B cell (primary cell): Measurements from ENCODE around the gene SDR39U1. TPM values are rescaled to one million over a fixed set of nuclear protein-coding genes. Genes with fewer than 3 reads are reported as not detected.

ENCODE experiments used
- ATAC-seq: fragments of 200-7000 bp; cut with Tn5 transposase; one replicate; pipeline ENCODE4 v1.10.0; 2021; ENCODE audit warnings: low read depth, mild to moderate bottlenecking, moderate number of reproducible peaks, moderate library complexity
- CTCF ChIA-PET: fragments of 350-600 bp; sonication (Branson Sonifier 250); formaldehyde crosslinking; loops from one replicate; lab custom pipeline; 2021; ENCODE audit warnings: antibody characterized with exemption, inconsistent platforms; lab: Charles Lee
- POLR2A ChIA-PET: fragments of 350-600 bp; sonication (Branson Sonifier 250); formaldehyde crosslinking; loops from one replicate; lab custom pipeline; 2021; ENCODE audit warnings: antibody characterized with exemption; lab: Charles Lee
- DNase-seq: peaks from one replicate; pipeline ENCODE4 v3.0.0; 2013
- H2AFZ ChIP-seq: 2 replicates; pipeline ENCODE4 v1.6.1; 2012; ENCODE audit warnings: mild to moderate bottlenecking, low read depth, low read length; ENCODE audit not compliant: insufficient read depth, poor library complexity, severe bottlenecking
- H3K27ac ChIP-seq, 2 donors: 1 replicate in 1 of 2; 2 replicates in 1 of 2; pipeline ENCODE4 v1.5.1; 2012 to 2013; ENCODE audit warnings: low read length in 2 of 2, mild to moderate bottlenecking in 2 of 2, moderate library complexity in 1 of 2
- H3K27me3 ChIP-seq, 4 experiments: fragments of 200-600 bp in 1 of 4; sonication (generic) in 1 of 4; replicated peaks in 1 of 4; 1 replicate in 2 of 4; 2 replicates in 2 of 4; pipeline versions ENCODE4 v1.6.1 to v1.7.0; 2013 to 2016; ENCODE audit warnings: low read length in 3 of 4, mild to moderate bottlenecking in 2 of 4, mixed read lengths in 1 of 4, moderate library complexity in 1 of 4; ENCODE audit not compliant: insufficient read depth in 4 of 4, control insufficient read depth in 3 of 4; ENCODE audit errors: control extremely low read depth in 1 of 4
- H3K36me3 ChIP-seq, 2 experiments: replicated peaks in 1 of 2; 1 replicate in 1 of 2; 2 replicates in 1 of 2; pipeline versions ENCODE4 v1.6.1 to v1.7.1; 2013; ENCODE audit warnings: low read length in 1 of 2; ENCODE audit not compliant: insufficient read depth in 2 of 2, control insufficient read depth in 1 of 2; ENCODE audit errors: control extremely low read depth in 1 of 2, extremely low read depth in 1 of 2
- H3K4me1 ChIP-seq, 2 donors: fragments of 200-600 bp in 1 of 2; sonication (generic) in 1 of 2; 1 replicate in 1 of 2; 2 replicates in 1 of 2; pipeline versions ENCODE4 v1.5.1 to v1.6.1; 2013 to 2017; ENCODE audit warnings: low read length in 2 of 2; ENCODE audit not compliant: control insufficient read depth in 2 of 2, insufficient read depth in 2 of 2
- H3K4me2 ChIP-seq: replicated peaks from 2 replicates; pipeline ENCODE3; 2012; ENCODE audit warnings: mild to moderate bottlenecking, low read depth, low read length; ENCODE audit not compliant: poor library complexity, severe bottlenecking
- H3K4me3 ChIP-seq, 5 experiments: fragments of 200-600 bp in 1 of 5; sonication (generic) in 1 of 5; 1 replicate in 3 of 5; 2 replicates in 2 of 5; pipeline versions ENCODE4 v1.5.1 to v1.7.0; 2011 to 2016; ENCODE audit warnings: low read length in 4 of 5, mild to moderate bottlenecking in 4 of 5, low read depth in 2 of 5, control low read depth in 1 of 5, moderate library complexity in 1 of 5; ENCODE audit not compliant: insufficient read depth in 1 of 5; ENCODE audit errors: control extremely low read depth in 1 of 5, extremely low read depth in 1 of 5
- H3K79me2 ChIP-seq: fragments of 200-600 bp; sonication (generic); one replicate; pipeline ENCODE4 v1.6.0; 2016; ENCODE audit warnings: low read length; ENCODE audit not compliant: control insufficient read depth, insufficient read depth
- H3K9ac ChIP-seq: fragments of 200-600 bp; sonication (generic); 2 replicates; pipeline ENCODE4 v1.6.1; 2017; ENCODE audit warnings: mild to moderate bottlenecking, low read length, moderate library complexity
- H3K9me3 ChIP-seq, 3 donors: one replicate each; pipeline versions ENCODE4 v1.6.1 to v1.7.1; 2013; ENCODE audit warnings: low read length in 2 of 3; ENCODE audit not compliant: control insufficient read depth in 2 of 3, insufficient read depth in 1 of 3; ENCODE audit errors: control extremely low read depth in 1 of 3
- H4K20me1 ChIP-seq: 2 replicates; pipeline ENCODE4 v1.6.0; 2012; ENCODE audit warnings: mild to moderate bottlenecking, low read length; ENCODE audit not compliant: insufficient read depth, control insufficient read depth, poor library complexity, severe bottlenecking
- H3K27ac Mint-ChIP-seq: one replicate; pipeline ENCODE4 v1.8.0; 2021; ENCODE audit warnings: mixed read lengths
- H3K27me3 Mint-ChIP-seq: one replicate; pipeline ENCODE4 v1.8.0; 2021; ENCODE audit warnings: mixed read lengths
- H3K4me1 Mint-ChIP-seq: one replicate; pipeline ENCODE4 v1.8.0; 2021; ENCODE audit warnings: mixed read lengths
- H3K4me3 Mint-ChIP-seq: one replicate; pipeline ENCODE4 v1.8.0; 2021; ENCODE audit warnings: mixed read lengths
- H3K9me3 Mint-ChIP-seq: one replicate; pipeline ENCODE4 v1.8.0; 2022; ENCODE audit warnings: mixed read lengths; ENCODE audit not compliant: insufficient read depth
- CTCF ChIP-seq: fragments of 200-600 bp; IDR thresholded peaks from one replicate; pipeline ENCODE4 v1.8.0; 2022; ENCODE audit warnings: antibody characterized with exemption, mild to moderate bottlenecking
- EZH2 ChIP-seq: IDR thresholded peaks from 2 replicates; pipeline ENCODE4 v1.6.1; 2012; ENCODE audit warnings: borderline replicate concordance, low read depth, mild to moderate bottlenecking, moderate library complexity, low read length; ENCODE audit not compliant: insufficient read depth, poor library complexity, severe bottlenecking
- WGBS: methylation state at CpG from one replicate; pipeline ENCODE4 v1.1.5; 2013; ENCODE audit warnings: missing lambda C conversion rate; ENCODE audit not compliant: insufficient coverage; 5-methylcytosine and 5-hydroxymethylcytosine counted together
- intact Hi-C: fragments of 100-400 bp; cut with micrococcal nuclease; formaldehyde crosslinking; loops from one replicate; pipeline ENCODE4 v1.10.0; 2022
- polyA plus RNA-seq: library from polyadenylated mRNA; depleted of rRNA; stranded (reverse); fragments of >200 nt; gene quantifications from 2 replicates; pipeline ENCODE4 v1.2.3, GENCODE V29; 2012
- total RNA-seq, 2 donors: library from RNA; stranded (reverse); fragments of 120-200 nt in 1 of 2; gene quantifications; 1 replicate in 1 of 2; 2 replicates in 1 of 2; pipeline versions ENCODE4 v1.2.3 to v1.2.4, GENCODE V29; 2013 to 2022

The SDR39U1 gene
- total and polyA plus RNA-seq, 2 donors (not counting 1 experiment from before 2014, with no cell fraction given), result 126 to 247 TPM

DNA sequence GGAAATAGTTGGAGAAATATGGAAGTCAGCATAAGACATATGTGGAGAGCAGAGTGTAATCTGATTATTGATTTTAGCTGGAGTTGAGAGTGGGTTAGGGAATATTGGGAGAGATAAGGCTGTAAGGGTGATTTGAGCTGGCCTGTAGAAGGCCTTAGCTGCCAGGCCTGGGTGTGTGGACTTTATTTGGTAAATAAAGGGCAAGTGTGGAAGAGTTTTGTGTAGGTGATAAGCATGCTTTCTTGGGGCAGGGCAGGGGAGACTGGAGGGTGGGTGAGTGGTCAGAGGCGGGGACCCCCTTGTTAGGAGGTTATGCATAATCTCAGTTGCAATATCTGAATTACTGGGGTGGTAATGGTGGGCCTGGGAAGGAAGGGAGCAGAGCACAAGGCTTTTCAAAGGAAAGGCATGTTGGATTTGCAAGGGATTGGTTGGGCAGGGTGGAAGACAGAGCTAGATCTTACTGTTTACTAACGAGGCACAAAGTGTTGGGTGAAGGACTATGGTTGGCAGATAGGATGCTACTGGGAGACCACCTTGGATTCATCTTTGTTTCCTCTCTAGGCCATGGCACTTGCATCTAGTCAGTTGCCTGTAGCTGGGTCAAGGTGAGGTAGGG lies 7.3 kb downstream of the SDR39U1 start:
- ATAC-seq (no peak), DNase-seq (no peak)
- Histone ChIP-seq H3K36me3 (peaks cover 0 to 88% of the 10 kb centered on the region in 2 experiments), H3K79me2 (peaks cover 38% of the 10 kb centered on the region), H3K9me3 (no peaks in the 10 kb centered on the region), H3K27me3 (no peaks in the 10 kb centered on the region), H3K27ac (peak overlapping the region in 1 of 2 donors; percentile 14), H2AFZ (no peak overlapping the region), H3K4me1 (peaks cover 34 to 36% of the 10 kb centered on the region in 2 donors), H4K20me1 (peaks cover 79% of the 10 kb centered on the region), H3K4me2 (no peak overlapping the region), H3K4me3 (no peak overlapping the region), H3K9ac (no peak overlapping the region)
- Mint-ChIP-seq H3K4me3 (peak overlapping the region; percentile 6), H3K4me1 (peaks cover 63% of the 10 kb centered on the region), H3K9me3 (no peaks in the 10 kb centered on the region), H3K27me3 (no peaks in the 10 kb centered on the region), H3K27ac (peak overlapping the region; percentile 47)
- WGBS, result 100% methylated on average over 2 of the region's 2 CpGs
- ChIA-PET CTCF (interaction anchor here (0.6 to 17.4 kb wide), 13 partner anchors 11 to 244 kb away, joined by 3 to 650 read pairs (median 6); partner anchors contain the start of genes ADCY4, LTB4R, MDP1 and RIPK3), POLR2A (interaction anchor here (1.0 to 2.8 kb wide), 2 partner anchors 69 to 102 kb away, joined by 12 to 20 read pairs; no protein-coding TSS in a partner anchor)
- TF ChIP-seq CTCF (no peak), EZH2 (no peak)
- intact Hi-C loops, result loop anchor here (10.0 kb wide), 1 partner anchor 1340 kb away; the partner anchor contains the start of genes ACIN1 and C14orf119

DNA sequence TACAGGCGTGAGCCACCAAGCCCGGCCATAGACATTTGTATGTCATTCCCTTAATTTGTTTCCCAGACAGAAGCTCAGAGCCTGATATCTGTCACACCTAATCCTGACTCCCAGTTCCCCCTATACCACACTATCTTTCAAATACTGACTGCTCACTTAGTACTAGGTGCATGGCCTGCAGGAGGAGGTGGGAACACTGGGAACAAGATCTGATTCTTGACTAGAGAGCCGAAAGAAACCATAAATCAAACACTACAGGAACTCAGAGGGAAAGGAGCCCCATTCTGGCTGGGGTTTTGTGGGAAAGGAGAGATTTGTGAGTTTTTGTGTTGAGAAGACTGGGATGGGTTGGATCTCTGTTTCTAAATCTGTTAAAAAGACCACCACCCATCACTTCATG lies 7.9 kb downstream of the SDR39U1 start:
- Mint-ChIP-seq H3K4me1 (peaks cover 62% of the 10 kb centered on the region), H3K27ac (peak overlapping the region; percentile 47), H3K27me3 (no peaks in the 10 kb centered on the region), H3K4me3 (no peak overlapping the region), H3K9me3 (no peaks in the 10 kb centered on the region)
- ATAC-seq, result no peak
- DNase-seq, result no peak
- POLR2A ChIA-PET, result interaction anchor here (1.0 kb wide), 1 partner anchor 68 kb away, joined by 12 read pairs; no protein-coding TSS in a partner anchor
- Histone ChIP-seq H3K9ac (no peak overlapping the region), H3K36me3 (peaks cover 0 to 82% of the 10 kb centered on the region in 2 experiments), H3K27me3 (no peaks in the 10 kb centered on the region), H3K4me3 (no peak overlapping the region), H2AFZ (no peak overlapping the region), H3K27ac (no peak overlapping the region), H3K9me3 (no peaks in the 10 kb centered on the region), H4K20me1 (peaks cover 73% of the 10 kb centered on the region), H3K4me1 (peaks cover 34 to 36% of the 10 kb centered on the region in 2 donors), H3K4me2 (no peak overlapping the region), H3K79me2 (peaks cover 42% of the 10 kb centered on the region)
- WGBS, result 94% methylated on average over 2 of the region's 3 CpGs
- TF ChIP-seq CTCF, result no peak
- TF ChIP-seq EZH2, result no peak
- intact Hi-C loops, result loop anchor here (5.0 to 10.0 kb wide), 2 partner anchors 422 to 1340 kb away; partner anchors contain the start of genes ACIN1 and C14orf119
- CTCF ChIA-PET, result interaction anchor here (1.7 to 17.4 kb wide), 4 partner anchors 11 to 219 kb away, joined by 4 to 650 read pairs (median 36); partner anchors contain the start of genes ADCY4, MDP1 and RIPK3
